Breast epithelium (tissue), 4 donors: ENCODE measurements around the gene SCAF1. TPM values are rescaled to one million over a fixed set of nuclear protein-coding genes. Genes with fewer than 3 reads are reported as not detected.

Experiments
- DNase-seq, 2 donors: peaks; one replicate each; pipeline ENCODE4 v3.0.0-alpha.2; 2019; ENCODE audit warnings: low spot score in 2 of 2
- H3K27ac ChIP-seq, 2 donors: fragments of 200-600 bp; sonication (generic) in 1 of 2; one replicate each; pipeline ENCODE4 v1.5.1; 2016 to 2019; ENCODE audit warnings: mild to moderate bottlenecking in 1 of 2
- H3K27me3 ChIP-seq, 2 donors: fragments of 200-600 bp; sonication (generic) in 1 of 2; one replicate each; pipeline versions ENCODE4 v1.5.1 to v1.6.0; 2017 to 2019; ENCODE audit warnings: control low read depth in 1 of 2, mild to moderate bottlenecking in 1 of 2
- H3K36me3 ChIP-seq: fragments of 200-600 bp; one replicate; pipeline ENCODE4 v1.5.1; 2019
- H3K4me1 ChIP-seq, 2 donors: fragments of 200-600 bp; sonication (generic); one replicate each; pipeline ENCODE4 v1.5.1; 2016 to 2019; ENCODE audit warnings: control low read depth in 1 of 2
- H3K4me3 ChIP-seq, 3 donors: fragments of 200-600 bp; sonication (generic); 1 replicate in 2 of 3; 2 replicates in 1 of 3; pipeline ENCODE4 v1.5.1; 2016 to 2019; ENCODE audit warnings: mild to moderate bottlenecking in 3 of 3, moderate library complexity in 2 of 3
- H3K9me3 ChIP-seq, 2 donors: fragments of 200-600 bp; sonication (generic) in 1 of 2; one replicate each; pipeline ENCODE4 v1.5.1; 2016 to 2019; ENCODE audit warnings: control low read depth in 1 of 2
- POLR2A ChIP-seq: fragments of 450-650 bp; IDR thresholded peaks from one replicate; pipeline ENCODE4 v1.6.1; 2016; ENCODE audit warnings: antibody characterized with exemption, mild to moderate bottlenecking, moderate library complexity
- POLR2AphosphoS5 ChIP-seq, 3 donors: sonication (generic); formaldehyde crosslinking; IDR thresholded peaks; one replicate each; pipeline ENCODE4 v1.6.1; 2017; ENCODE audit warnings: antibody characterized with exemption in 3 of 3
- intact Hi-C: fragments of 100-400 bp; cut with DNase I; formaldehyde crosslinking; loops from one replicate; pipeline ENCODE4 v1.15.1; 2023; ENCODE audit warnings: low total_unique reads
- total RNA-seq, 3 donors: library from RNA; depleted of rRNA; stranded (reverse); fragments of >200 nt; gene quantifications; one replicate each; pipeline ENCODE4 v1.1.0, GENCODE V29; 2016
- TF ChIP-seq, protein P1 (sequence below), 3 donors: fragments of 450-650 bp; IDR thresholded peaks; one replicate each; pipeline ENCODE4 v1.5.1; 2016 to 2017; ENCODE audit warnings: antibody characterized with exemption in 3 of 3, mild to moderate bottlenecking in 3 of 3, moderate library complexity in 3 of 3

SCAF1 gene
- total RNA-seq, 3 donors from 2014 or later, result 9.8 to 15.4 (median 10.6) TPM

DNA sequence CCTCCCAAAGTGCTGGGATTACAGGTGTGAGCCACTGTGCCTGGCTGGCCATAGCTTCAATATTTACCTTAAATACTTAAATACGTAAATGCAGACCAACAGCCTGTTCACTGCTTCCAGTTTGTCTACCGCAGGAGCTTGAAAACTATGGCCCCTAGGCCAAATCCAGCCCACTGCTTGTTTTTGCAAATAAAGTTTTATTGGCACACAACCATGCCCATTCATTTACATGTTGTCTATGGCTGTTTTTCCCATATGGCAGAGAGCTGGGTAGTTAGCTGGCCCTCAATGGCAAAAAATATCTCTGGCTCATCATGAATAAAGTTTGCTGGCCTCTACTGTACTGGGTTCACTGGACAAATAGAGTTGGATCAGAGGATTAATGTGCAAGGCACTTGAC lies 39.2 kb upstream of the SCAF1 start:
- Histone ChIP-seq H3K4me3 (no peak overlapping the region), H3K9me3 (no peaks in the 10 kb centered on the region), H3K27me3 (no peaks in the 10 kb centered on the region), H3K36me3 (no peaks in the 10 kb centered on the region), H3K27ac (no peak overlapping the region), H3K4me1 (no peaks in the 10 kb centered on the region)
- intact Hi-C loops, result loop anchor here (10.0 kb wide), 1 partner anchor 1208 kb away; the partner anchor contains the start of genes GRIN2D and KDELR1
- no peak for TF ChIP-seq POLR2AphosphoS5 (IDR thresholded peaks at IDR 0.05)
- TF ChIP-seq, protein P1, sequence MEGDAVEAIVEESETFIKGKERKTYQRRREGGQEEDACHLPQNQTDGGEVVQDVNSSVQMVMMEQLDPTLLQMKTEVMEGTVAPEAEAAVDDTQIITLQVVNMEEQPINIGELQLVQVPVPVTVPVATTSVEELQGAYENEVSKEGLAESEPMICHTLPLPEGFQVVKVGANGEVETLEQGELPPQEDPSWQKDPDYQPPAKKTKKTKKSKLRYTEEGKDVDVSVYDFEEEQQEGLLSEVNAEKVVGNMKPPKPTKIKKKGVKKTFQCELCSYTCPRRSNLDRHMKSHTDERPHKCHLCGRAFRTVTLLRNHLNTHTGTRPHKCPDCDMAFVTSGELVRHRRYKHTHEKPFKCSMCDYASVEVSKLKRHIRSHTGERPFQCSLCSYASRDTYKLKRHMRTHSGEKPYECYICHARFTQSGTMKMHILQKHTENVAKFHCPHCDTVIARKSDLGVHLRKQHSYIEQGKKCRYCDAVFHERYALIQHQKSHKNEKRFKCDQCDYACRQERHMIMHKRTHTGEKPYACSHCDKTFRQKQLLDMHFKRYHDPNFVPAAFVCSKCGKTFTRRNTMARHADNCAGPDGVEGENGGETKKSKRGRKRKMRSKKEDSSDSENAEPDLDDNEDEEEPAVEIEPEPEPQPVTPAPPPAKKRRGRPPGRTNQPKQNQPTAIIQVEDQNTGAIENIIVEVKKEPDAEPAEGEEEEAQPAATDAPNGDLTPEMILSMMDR (IDR thresholded peaks at IDR 0.05), result no peak
- TF ChIP-seq POLR2A, result no peak
- no peak for DNase-seq

DNA sequence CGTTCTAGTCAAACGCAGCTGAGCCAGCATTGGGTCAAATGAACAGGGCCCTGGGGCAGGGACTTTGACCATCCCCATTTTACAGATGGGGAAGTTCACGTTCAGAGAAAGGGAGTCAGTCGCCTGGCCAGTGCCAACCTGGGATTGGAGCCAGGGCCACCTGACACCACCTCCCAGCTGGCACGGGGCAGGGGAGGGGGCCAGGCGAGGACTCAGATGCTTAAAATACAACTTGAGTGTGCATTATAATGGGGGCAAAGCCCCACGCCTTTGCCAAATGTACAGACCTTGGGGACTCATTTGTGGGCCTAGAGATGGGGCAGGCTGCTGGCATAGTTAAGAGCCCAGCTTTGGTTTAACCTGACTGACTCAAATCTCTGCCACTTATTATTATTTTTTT lies 36.4 kb upstream of the SCAF1 start:
- H3K9me3 ChIP-seq, result no peaks in the 10 kb centered on the region
- intact Hi-C loops, result loop anchor here (10.0 kb wide), 1 partner anchor 1211 kb away; the partner anchor contains the start of genes GRIN2D and KDELR1
- no peak overlapping the region for H3K27ac ChIP-seq
- no peak overlapping the region for H3K4me3 ChIP-seq
- no peak for DNase-seq
- TF ChIP-seq, protein P1 (IDR thresholded peaks at IDR 0.05), result no peak
- TF ChIP-seq POLR2AphosphoS5 (IDR thresholded peaks at IDR 0.05) (no peak), POLR2A (no peak)
- H3K36me3 ChIP-seq, result no peaks in the 10 kb centered on the region
- H3K4me1 ChIP-seq, result no peaks in the 10 kb centered on the region
- H3K27me3 ChIP-seq, result no peaks in the 10 kb centered on the region

DNA sequence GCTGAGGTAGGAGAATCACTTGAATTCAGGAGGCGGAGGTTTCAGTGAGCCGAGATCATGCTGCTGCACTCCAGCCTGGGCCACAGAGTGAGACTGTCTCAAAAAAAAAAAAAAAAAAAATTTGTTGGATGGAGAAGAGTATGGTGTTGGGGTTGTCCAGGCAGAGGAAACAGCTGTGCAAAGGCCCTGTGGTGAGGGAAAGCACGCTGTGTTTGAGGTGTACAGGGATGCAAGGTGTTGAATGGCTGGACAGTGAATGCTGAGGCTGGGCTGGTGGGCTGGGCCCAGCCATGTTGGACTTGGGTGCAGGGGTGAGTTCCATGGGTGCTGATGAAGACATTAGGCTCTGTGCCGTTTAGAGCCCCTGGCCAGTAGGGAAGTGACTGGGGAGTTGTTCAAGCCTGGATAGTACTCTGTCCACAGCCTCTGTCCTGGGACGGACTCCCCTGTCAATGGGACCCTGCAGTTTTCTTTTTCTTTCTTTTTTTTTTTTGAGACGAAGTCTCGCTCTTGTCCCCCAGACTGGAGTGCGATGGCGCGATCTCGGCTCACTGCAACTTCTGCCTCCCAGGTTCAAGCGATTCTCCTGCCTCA lies 32.4 kb upstream of the SCAF1 start:
- Histone ChIP-seq H3K4me1 (no peaks in the 10 kb centered on the region), H3K4me3 (no peak overlapping the region), H3K27ac (no peak overlapping the region), H3K27me3 (no peaks in the 10 kb centered on the region), H3K36me3 (no peaks in the 10 kb centered on the region), H3K9me3 (no peaks in the 10 kb centered on the region)
- intact Hi-C loops, result loop anchor here (10.0 kb wide), 1 partner anchor 1215 kb away; the partner anchor contains the start of genes GRIN2D and KDELR1
- DNase-seq, result no peak
- TF ChIP-seq POLR2A, result no peak
- TF ChIP-seq, protein P1 (IDR thresholded peaks at IDR 0.05), result no peak
- TF ChIP-seq POLR2AphosphoS5 (IDR thresholded peaks at IDR 0.05), result no peak

DNA sequence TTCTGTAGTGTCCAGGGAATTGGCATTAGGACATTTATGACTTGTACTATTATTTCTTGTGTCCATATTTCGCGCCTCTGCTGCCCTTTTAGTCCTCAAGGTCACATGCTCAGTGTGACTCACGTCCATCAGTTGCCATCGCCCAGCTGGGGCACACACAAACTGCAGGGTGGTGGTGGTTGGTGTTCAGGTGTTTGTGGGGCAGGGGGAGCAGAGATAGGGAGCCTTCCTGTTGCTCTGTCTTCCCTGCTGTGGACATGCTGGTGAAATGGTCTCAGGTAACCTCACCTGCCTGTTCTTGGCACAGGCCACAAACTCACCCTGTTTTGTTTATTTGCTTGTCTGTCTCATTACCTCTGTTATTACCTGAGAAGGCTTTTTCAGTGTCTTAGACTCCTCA lies 28.6 kb upstream of the SCAF1 start:
- TF ChIP-seq POLR2AphosphoS5 (IDR thresholded peaks at IDR 0.05) (no peak), POLR2A (no peak)
- TF ChIP-seq, protein P1 (IDR thresholded peaks at IDR 0.05), result no peak
- H3K9me3 ChIP-seq, result peaks cover 0 to 3% of the 10 kb centered on the region in 2 donors
- H3K4me1 ChIP-seq, result no peaks in the 10 kb centered on the region
- DNase-seq, result no peak
- peaks cover 7% of the 10 kb centered on the region for H3K36me3 ChIP-seq
- H3K27ac ChIP-seq, result peak overlapping the region in 1 of 2 donors; percentile 35
- intact Hi-C loops, result no loop called here
- H3K4me3 ChIP-seq, result no peak overlapping the region
- H3K27me3 ChIP-seq, result no peaks in the 10 kb centered on the region

- intact Hi-C loops, result no loop called here
- Histone ChIP-seq H3K27me3 (no peaks in the 10 kb centered on the region), H3K36me3 (peaks cover 7% of the 10 kb centered on the region), H3K27ac (peak overlapping the region in 1 of 2 donors; percentile 20), H3K4me1 (no peaks in the 10 kb centered on the region), H3K4me3 (no peak overlapping the region), H3K9me3 (peaks cover 0 to 3% of the 10 kb centered on the region in 2 donors)
- TF ChIP-seq, protein P1 (IDR thresholded peaks at IDR 0.05), result no peak
- TF ChIP-seq POLR2A (no peak), POLR2AphosphoS5 (IDR thresholded peaks at IDR 0.05) (no peak)
- DNase-seq, result no peak
Measured at GRCh38 chr19:49614096-49614833, 27.7 kb upstream of the SCAF1 start.
